Esophagus squamous epithelium (tissue), 4 donors: ENCODE data around the gene MAPKAP1.

Source experiments
- CTCF ChIP-seq, 6 experiments: fragments of 450-650 bp in 4 of 6; fragments of 200-600 bp in 2 of 6; sonication (generic) in 2 of 6; IDR thresholded peaks; one replicate each; pipeline ENCODE4 v1.5.1; 2016 to 2019; ENCODE audit warnings: antibody characterized with exemption in 6 of 6, mild to moderate bottlenecking in 4 of 6, moderate library complexity in 4 of 6
- POLR2A ChIP-seq, 4 donors: fragments of 450-650 bp; IDR thresholded peaks; one replicate each; pipeline ENCODE4 v1.6.1; 2017; ENCODE audit warnings: antibody characterized with exemption in 4 of 4, mild to moderate bottlenecking in 4 of 4, moderate library complexity in 3 of 4

- TF ChIP-seq CTCF (IDR thresholded peaks at IDR 0.05) = no peak
- TF ChIP-seq POLR2A (IDR thresholded peaks at IDR 0.05) = no peak
Measured at GRCh38 chr9:125460346-125460745, 246.7 kb downstream of the MAPKAP1 start.
